Psoas muscle (tissue), 8 donors: ENCODE measurements around the gene SLCO4A1. TPM values are rescaled to one million over a fixed set of nuclear protein-coding genes. Genes with fewer than 3 reads are reported as not detected.

Experiments used
- ATAC-seq, 4 donors: fragments of 200-7000 bp; cut with Tn5 transposase; one replicate each; pipeline ENCODE4 v1.9.1; 2020; ENCODE audit warnings: moderate library complexity in 3 of 4, mild to moderate bottlenecking in 2 of 4
- DNase-seq, 2 donors: peaks; one replicate each; pipeline ENCODE4 v3.0.0-alpha.2; 2020
- H3K27ac ChIP-seq: fragments of 200-600 bp; one replicate; pipeline ENCODE4 v1.8.0; 2022
- H3K27me3 ChIP-seq, 3 donors: fragments of 200-600 bp in 1 of 3; one replicate each; pipeline versions ENCODE4 v1.6.1 to v1.8.0; 2013 to 2022; ENCODE audit warnings: low read length in 2 of 3, mild to moderate bottlenecking in 2 of 3, moderate library complexity in 1 of 3; ENCODE audit not compliant: insufficient read depth in 3 of 3
- H3K36me3 ChIP-seq, 2 donors: fragments of 200-600 bp in 1 of 2; one replicate each; pipeline versions ENCODE4 v1.6.1 to v1.8.0; 2013 to 2022; ENCODE audit warnings: low read depth in 1 of 2, mild to moderate bottlenecking in 1 of 2, moderate library complexity in 1 of 2; ENCODE audit not compliant: insufficient read depth in 1 of 2
- H3K4me1 ChIP-seq: fragments of 200-600 bp; one replicate; pipeline ENCODE4 v1.8.0; 2022
- H3K4me3 ChIP-seq: fragments of 200-600 bp; one replicate; pipeline ENCODE4 v1.8.0; 2022; ENCODE audit warnings: mild to moderate bottlenecking
- H3K9me3 ChIP-seq: fragments of 200-600 bp; one replicate; pipeline ENCODE4 v1.8.0; 2022
- WGBS, 3 donors: extraction: QIAGEN DNeasy Blood & Tissue Kit; methylation state at CpG; one replicate each; pipeline versions ENCODE4 v1.1.6 to v1.1.7; 2013; 5-methylcytosine and 5-hydroxymethylcytosine counted together
- intact Hi-C, 2 donors: fragments of 100-400 bp; cut with DNase I; formaldehyde crosslinking; loops; one replicate each; pipeline versions ENCODE4 v1.11.0 to v1.14.2; 2022
- polyA plus RNA-seq, 3 donors: library from polyadenylated mRNA; stranded (reverse); fragments of 200-250 nt; gene quantifications; one replicate each; pipeline ENCODE4 v1.2.3, GENCODE V29; 2013
- total RNA-seq, 4 donors: library from RNA; stranded (reverse); fragmentation: NEBNext Ultra II Directional in 2 of 4; extraction: Animal tissue kit (Norgen Biotek cat#: 25700) in 2 of 4; gene quantifications; one replicate each; pipeline versions ENCODE4 v1.2.1 to v1.2.4, GENCODE V29; 2021 to 2023
- TF ChIP-seq, protein P1 (sequence below): fragments of 200-600 bp; IDR thresholded peaks from one replicate; pipeline ENCODE4 v1.8.0; 2022; ENCODE audit warnings: antibody characterized with exemption
- donor health status: healthy with polysubstance abuse.
- donor health status: DM: no; HTN: no; CAD: no; lungs with moderate emphysema.
- donor health status: Bipolar disorder and iron deficiency.
- donor health status: healthy.
- donor health status: DM: yes; HTN: yes; CAD: no.
- donor health status: DM: no; HTN: no; CAD: no.
- donor health status: DM: no; HTN: no; CAD: no.
- donor health status: DM: yes; HTN: yes; CAD: no.

The SLCO4A1 gene
- total and polyA plus RNA-seq, 7 donors, result 5.3 to 38.5 (median 9.8) TPM

GRCh38 chr20:62605236-62605943 is 36.9 kb upstream of the SLCO4A1 start:
- H3K4me3 ChIP-seq, result no peak overlapping the region
- intact Hi-C loops, result no loop called here
- H3K36me3 ChIP-seq, result no peaks in the 10 kb centered on the region
- H3K27me3 ChIP-seq, result peaks cover 0 to 71% (median 12%) of the 10 kb centered on the region in 3 donors
- TF ChIP-seq, protein P1, sequence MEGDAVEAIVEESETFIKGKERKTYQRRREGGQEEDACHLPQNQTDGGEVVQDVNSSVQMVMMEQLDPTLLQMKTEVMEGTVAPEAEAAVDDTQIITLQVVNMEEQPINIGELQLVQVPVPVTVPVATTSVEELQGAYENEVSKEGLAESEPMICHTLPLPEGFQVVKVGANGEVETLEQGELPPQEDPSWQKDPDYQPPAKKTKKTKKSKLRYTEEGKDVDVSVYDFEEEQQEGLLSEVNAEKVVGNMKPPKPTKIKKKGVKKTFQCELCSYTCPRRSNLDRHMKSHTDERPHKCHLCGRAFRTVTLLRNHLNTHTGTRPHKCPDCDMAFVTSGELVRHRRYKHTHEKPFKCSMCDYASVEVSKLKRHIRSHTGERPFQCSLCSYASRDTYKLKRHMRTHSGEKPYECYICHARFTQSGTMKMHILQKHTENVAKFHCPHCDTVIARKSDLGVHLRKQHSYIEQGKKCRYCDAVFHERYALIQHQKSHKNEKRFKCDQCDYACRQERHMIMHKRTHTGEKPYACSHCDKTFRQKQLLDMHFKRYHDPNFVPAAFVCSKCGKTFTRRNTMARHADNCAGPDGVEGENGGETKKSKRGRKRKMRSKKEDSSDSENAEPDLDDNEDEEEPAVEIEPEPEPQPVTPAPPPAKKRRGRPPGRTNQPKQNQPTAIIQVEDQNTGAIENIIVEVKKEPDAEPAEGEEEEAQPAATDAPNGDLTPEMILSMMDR, result no peak
- DNase-seq (peak in 1 of 2 donors; percentile 6), ATAC-seq (no peak)
- H3K27ac ChIP-seq, result no peak overlapping the region
- WGBS, 3 donors, result 86 to 92% (median 91%) methylated on average over 11 of the region's 11 CpGs
- H3K9me3 ChIP-seq, result no peaks in the 10 kb centered on the region
- peaks cover 22% of the 10 kb centered on the region for H3K4me1 ChIP-seq

DNA sequence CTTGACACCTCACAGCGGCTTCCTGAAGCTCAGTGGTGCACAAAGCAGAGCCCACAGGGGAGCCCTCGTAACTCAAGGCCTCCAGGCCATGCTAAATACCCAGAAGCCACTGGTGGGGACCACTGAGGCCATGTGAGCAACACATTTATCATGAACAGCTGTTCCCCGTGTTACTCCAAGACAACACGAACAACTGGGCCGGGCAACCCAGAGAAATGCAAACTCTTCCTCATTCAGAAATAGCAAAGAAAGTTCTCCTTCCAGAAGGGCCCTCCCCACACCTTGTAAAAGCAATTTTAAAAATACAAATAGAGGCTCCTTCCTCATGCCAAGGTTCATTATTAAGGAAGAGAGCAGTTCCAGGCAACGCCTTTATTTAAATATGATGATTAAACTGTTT is 36.3 kb upstream of the SLCO4A1 start:
- Histone ChIP-seq H3K27ac (no peak overlapping the region), H3K9me3 (no peaks in the 10 kb centered on the region), H3K4me3 (no peak overlapping the region), H3K4me1 (peaks cover 22% of the 10 kb centered on the region), H3K36me3 (no peaks in the 10 kb centered on the region), H3K27me3 (peaks cover 0 to 72% (median 12%) of the 10 kb centered on the region in 3 donors)
- ATAC-seq, result no peak
- 39 to 58% (median 55%) methylated on average over 6 of the region's 6 CpGs for WGBS, 3 donors
- intact Hi-C loops, result no loop called here
- TF ChIP-seq, protein P1, result no peak
- no peak for DNase-seq

GRCh38 chr20:62606551-62607201 is 35.6 kb upstream of the SLCO4A1 start:
- TF ChIP-seq, protein P1, result no peak
- DNase-seq, result peak; percentile 63 to 80
- no peak overlapping the region for H3K4me3 ChIP-seq
- ATAC-seq, result no peak
- H3K9me3 ChIP-seq, result no peaks in the 10 kb centered on the region
- H3K27me3 ChIP-seq, result peaks cover 0 to 72% (median 12%) of the 10 kb centered on the region in 3 donors
- peaks cover 22% of the 10 kb centered on the region for H3K4me1 ChIP-seq
- WGBS, 3 donors, result 19 to 26% (median 25%) methylated on average over 28 to 31 of the region's 31 CpGs
- H3K27ac ChIP-seq, result no peak overlapping the region
- intact Hi-C loops, result no loop called here
- H3K36me3 ChIP-seq, result no peaks in the 10 kb centered on the region

DNA sequence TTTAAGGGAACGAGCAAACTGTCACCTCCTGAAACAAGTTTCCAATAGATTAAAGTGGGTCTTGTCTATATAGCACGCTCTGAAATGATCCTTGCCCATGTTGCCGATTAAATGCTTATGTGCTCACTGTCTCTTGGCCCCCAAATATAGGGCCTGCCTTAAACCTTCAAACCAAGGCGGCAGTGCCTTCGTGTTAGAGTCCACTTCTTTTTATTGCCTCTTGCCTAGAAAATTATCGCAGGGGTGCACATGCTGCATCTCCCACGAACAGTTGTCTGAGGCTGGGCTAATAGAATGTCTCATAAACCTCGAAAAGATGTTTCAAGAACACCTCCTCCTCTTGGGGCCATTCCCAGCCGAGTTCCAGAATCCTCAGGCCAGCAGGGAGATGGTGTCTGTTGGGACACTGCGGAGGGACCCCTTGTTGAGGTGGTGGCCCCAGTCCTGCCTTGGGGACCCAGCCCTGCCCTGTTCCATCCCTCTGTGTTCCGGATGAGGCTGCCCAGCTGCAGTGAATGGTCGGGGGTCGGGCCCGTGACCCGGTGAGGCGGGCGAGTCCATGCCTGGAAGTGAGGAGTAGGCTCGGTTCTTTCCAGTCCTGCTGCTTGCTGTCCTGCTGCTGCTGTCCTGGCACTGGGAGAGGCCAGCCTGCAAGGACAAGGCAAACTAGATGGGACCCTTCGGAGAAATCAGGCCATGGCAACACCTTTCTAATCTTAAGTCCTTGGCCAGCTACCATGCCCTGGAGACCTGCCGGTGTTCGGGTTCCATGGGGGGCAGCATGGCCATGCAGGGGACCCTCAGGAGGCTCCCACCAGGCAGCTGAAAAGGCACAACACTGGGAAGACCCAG is 34.7 kb upstream of the SLCO4A1 start:
- intact Hi-C loops, result no loop called here
- TF ChIP-seq, protein P1, result no peak
- H3K9me3 ChIP-seq, result no peaks in the 10 kb centered on the region
- H3K36me3 ChIP-seq, result no peaks in the 10 kb centered on the region
- ATAC-seq, result no peak
- 74 to 88% (median 86%) methylated on average over 21 of the region's 21 CpGs for WGBS, 3 donors
- H3K27ac ChIP-seq, result no peak overlapping the region
- DNase-seq, result peak in 1 of 2 donors; percentile 12
- peaks cover 22% of the 10 kb centered on the region for H3K4me1 ChIP-seq
- H3K4me3 ChIP-seq, result no peak overlapping the region
- H3K27me3 ChIP-seq, result peaks cover 0 to 68% (median 12%) of the 10 kb centered on the region in 3 donors
